ENCODE results near the gene SDR9C7. TPM values are rescaled to one million over a fixed set of nuclear protein-coding genes. Genes with fewer than 3 reads are reported as not detected.

SDR9C7 gene
- total and polyA plus RNA-seq, 2 experiments from 2014 or later, result not detected

- H3K36me3 ChIP-seq (ENCODE audit: insufficient read depth), result no peaks in the 10 kb centered on the region
- peaks cover 3% of the 10 kb centered on the region for H3K9me3 Mint-ChIP-seq
- no peak for DNase-seq (ENCODE audit: low spot score)
- 0 out of 2 replicates have a peak overlapping the region, but pooled peaks have one; percentile 10 for H3K4me3 ChIP-seq
- no peaks in the 10 kb centered on the region for H3K36me3 Mint-ChIP-seq (ENCODE audit: low read depth)
- peaks cover 4% of the 10 kb centered on the region for H3K9me2 ChIP-seq (ENCODE audit: insufficient read depth)
- no peak overlapping the region for H3K27ac Mint-ChIP-seq
- H3K79me2 ChIP-seq (replicated peaks; ENCODE audit: insufficient read depth), result no peaks in the 10 kb centered on the region
- H3K4me1 ChIP-seq (ENCODE audit: insufficient read depth), result peaks cover 15% of the 10 kb centered on the region
- no peak overlapping the region for H3K27ac ChIP-seq (ENCODE audit: low read depth)
- TF ChIP-seq STAT1 (IDR thresholded peaks at IDR 0.05; ENCODE audit: unreplicated experiment) (no peak), ETS1 (IDR thresholded peaks at IDR 0.05) (no peak), ZNF331 (CRISPR knock-in tag; IDR thresholded peaks at IDR 0.05; ENCODE audit: low read depth) (no peak), POLR2AphosphoS5 (IDR thresholded peaks at IDR 0.05; ENCODE audit: low read depth) (no peak), EZH2 (IDR thresholded peaks at IDR 0.05; ENCODE audit: low read depth, unreplicated experiment) (no peak), JUNB (IDR thresholded peaks at IDR 0.05; ENCODE audit: unreplicated experiment) (no peak), CTCF (conservative IDR thresholded peaks at IDR 0.05; ENCODE audit: low read depth in 2 of 2) (no peak), ZNF114 (CRISPR knock-in tag; IDR thresholded peaks at IDR 0.05) (no peak), REST (IDR thresholded peaks at IDR 0.05; ENCODE audit: unreplicated experiment) (no peak), CREB1 (CRISPR knock-in tag; IDR thresholded peaks at IDR 0.05; ENCODE audit: low read depth) (no peak)
- no peaks in the 10 kb centered on the region for H4K20me1 ChIP-seq (replicated peaks; ENCODE audit: insufficient read depth)
- no peak for ATAC-seq
- no peaks in the 10 kb centered on the region for H3K27me3 ChIP-seq (ENCODE audit: insufficient read depth)
- H3K4me2 ChIP-seq, result peak overlapping the region; percentile 67
- H3K4me1 Mint-ChIP-seq, result peaks cover 24% of the 10 kb centered on the region
- peaks cover 3% of the 10 kb centered on the region for H3K27me3 Mint-ChIP-seq (ENCODE audit: insufficient read depth, low read depth, poor library complexity)
- H3K4me3 Mint-ChIP-seq, result no peak overlapping the region
- H3F3A ChIP-seq (replicated peaks; ENCODE audit: low read depth), result no peaks in the 10 kb centered on the region
- peak overlapping the region; percentile 84 for H2AFZ ChIP-seq
These were observed 2.1 kb downstream of the SDR9C7 start for GRCh38 chr12:56932146-56932545.
